HG03565 (cell line): ENCODE data around the gene GPR146.

Source experiments
- ATAC-seq: cut with Tn5 transposase; IDR thresholded peaks from one replicate; pipeline ENCODE4 v1.9.1; 2021; ENCODE audit warnings: mild to moderate bottlenecking, moderate library complexity; ENCODE audit not compliant: unreplicated experiment

The GPR146 gene

GRCh38 chr7:1041551-1042491 lies 2.5 kb upstream of the GPR146 start:
- ATAC-seq = no peak

DNA sequence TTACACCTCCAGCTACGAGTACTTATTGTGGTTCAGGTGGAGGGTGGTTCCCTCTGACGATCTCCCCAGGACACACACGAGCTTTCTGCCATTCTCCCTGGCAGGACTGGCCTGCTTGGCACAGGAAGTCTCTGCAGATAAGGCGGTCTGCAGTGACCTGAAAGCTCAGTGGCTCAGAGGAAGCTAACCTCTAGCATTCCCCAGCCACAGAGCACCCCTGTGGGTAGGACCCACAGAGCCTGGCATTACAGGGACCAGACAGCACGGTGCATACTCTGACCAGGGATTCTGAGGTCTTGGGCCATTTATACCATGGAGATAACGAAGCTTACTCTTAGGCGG lies 1.9 kb upstream of the GPR146 start:
- no peak for ATAC-seq

DNA sequence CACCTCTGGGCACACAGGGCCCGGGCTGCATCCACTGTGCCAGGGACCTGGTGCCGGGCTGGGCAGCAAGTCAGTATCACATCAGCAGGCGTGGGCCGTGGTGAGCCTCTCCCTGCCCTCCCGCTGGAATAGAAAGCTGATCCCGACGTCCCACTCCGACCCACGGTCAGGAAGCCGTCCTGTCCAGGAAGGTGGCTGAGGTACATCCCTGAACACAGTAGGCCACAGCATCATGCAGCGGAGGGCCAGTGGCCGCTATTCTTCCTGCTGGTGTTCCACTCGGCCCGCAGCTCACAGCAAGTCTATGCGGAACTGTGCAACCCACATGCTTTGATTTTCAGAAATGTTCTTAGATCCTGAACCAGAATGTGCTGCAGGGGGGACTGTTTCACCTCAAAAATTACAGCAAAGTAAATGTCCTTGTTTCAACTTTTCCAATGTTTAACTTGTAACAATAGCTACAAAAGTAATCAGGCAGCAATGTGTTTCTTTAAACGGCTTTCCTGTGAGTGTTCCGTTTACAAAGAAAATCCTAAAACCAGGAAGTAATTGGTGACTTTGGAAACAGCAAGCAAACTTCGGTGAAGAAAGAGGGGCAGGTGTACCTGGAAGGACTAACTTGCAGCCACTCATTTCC lies 676 bp upstream of the GPR146 start:
- ATAC-seq = no peak

GRCh38 chr7:1045069-1046063 lies 1.0 kb downstream of the GPR146 start:
- no peak for ATAC-seq

GRCh38 chr7:1046722-1047679 lies 2.7 kb downstream of the GPR146 start:
- ATAC-seq = no peak

- no peak for ATAC-seq
Measured at GRCh38 chr7:1049006-1049741, 4.8 kb downstream of the GPR146 start.

GRCh38 chr7:1049801-1050200 lies 5.5 kb downstream of the GPR146 start:
- no peak for ATAC-seq

GRCh38 chr7:1050254-1050906 lies 6.0 kb downstream of the GPR146 start:
- no peak for ATAC-seq

GRCh38 chr7:1050956-1051690 lies 6.8 kb downstream of the GPR146 start:
- no peak for ATAC-seq

DNA sequence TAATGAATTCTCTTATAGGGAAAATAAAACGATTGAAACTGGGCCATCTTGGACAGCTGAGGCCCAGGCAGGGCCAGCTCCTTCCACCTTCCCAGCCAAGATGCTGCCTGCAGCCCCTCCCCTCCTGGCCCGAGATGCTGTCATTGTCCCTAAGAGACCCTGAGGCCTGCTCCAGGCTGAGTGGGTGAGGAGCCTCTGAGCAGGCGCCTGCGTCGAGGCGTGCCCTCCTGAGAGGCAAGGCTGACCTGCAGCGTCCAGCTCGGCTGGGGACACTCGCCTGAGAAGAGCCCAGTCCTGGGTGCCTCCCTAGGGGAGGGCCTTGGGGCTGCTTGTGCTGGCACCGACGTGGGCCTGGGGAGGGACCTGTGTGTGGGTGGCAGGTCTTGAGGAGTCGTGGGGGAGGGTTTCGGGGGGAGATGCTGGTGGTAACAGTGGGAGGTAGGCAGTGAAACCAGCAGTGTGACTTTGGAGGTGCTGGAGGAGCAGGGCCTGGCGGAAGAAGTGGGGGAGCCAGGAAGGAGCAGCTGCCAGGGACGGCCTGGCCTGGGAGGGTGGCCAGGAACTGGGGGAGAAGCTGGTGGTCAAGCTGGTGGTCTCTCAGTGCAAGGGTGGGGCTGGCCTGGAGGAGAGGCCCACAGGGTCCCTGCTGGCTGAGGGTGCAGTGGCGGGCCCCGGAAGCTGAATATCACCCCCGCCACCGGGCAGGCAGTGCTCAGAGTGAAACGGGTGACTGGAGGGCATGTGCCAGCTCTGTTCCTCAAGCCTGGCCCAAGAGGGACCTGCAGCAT lies 7.9 kb downstream of the GPR146 start:
- no peak for ATAC-seq

DNA sequence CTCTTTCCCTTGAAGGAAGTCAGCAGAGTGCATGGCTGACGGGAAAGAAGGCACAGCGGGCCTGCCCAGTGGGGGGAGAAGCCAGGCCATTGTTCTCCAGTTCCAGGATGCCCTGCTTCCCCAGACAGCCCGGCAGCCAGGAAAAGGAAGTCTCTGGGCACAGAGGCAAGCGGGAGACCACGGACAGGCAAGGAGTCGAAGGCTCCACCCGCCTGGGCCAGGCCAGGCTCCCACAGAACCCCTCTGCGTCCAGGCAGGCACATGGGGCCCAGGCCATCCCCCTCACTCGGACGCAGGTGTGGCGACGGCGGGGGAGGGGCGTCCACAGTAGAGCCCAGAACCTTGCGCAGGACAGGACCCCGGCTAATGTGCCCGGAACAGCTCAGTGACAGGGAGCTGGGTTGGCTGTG lies 8.7 kb downstream of the GPR146 start:
- no peak for ATAC-seq

DNA sequence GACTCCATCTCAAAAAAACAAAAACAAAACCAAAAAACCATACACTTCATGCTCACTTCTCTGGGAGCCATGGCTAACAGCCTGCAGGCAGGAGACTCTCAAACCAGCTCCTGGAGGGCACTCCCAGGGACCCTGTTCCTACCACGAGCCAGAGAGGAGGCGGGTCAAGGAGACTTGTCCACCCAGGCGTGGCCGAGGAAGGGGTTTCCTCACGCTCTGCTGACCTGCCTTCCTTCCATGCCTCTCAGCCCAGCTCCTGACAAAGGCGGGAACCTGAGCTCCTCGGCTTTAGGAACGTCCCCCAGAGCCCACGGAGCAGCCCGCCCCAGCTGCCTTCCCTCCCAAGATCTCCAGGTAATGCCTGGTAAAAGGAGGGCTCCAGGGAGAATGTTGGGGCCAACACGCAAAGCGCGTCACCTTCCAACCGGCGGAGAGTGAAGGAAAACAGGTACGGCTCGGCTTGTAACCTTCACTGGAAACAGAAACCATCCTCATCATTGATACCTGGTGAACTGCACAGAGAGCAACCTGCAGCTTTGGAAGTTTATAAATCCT lies 9.5 kb downstream of the GPR146 start:
- no peak for ATAC-seq

DNA sequence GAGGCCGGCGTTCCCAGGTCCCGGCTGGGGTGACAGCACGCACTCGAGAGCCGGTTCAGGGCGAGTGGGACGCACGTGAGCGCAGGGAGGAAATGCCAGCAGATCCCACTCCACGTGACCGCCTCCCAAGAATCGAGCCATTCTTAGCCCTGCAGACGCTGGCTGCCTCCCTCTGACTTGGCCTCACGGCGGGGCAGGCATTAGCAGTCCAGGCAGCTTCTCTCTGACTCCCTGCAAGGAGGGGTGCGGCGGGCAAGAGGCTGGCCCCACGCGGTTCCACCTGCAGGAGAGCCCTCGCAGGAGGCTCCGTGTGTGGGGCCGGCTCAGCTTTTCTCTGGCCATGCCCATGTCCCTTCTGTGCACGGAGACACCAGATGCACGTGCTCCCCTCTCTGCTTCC lies 10.1 kb downstream of the GPR146 start:
- ATAC-seq = no peak

- no peak for ATAC-seq
Measured at GRCh38 chr7:1054861-1055450, 10.6 kb downstream of the GPR146 start.

GRCh38 chr7:1055491-1055955 lies 11.2 kb downstream of the GPR146 start:
- no peak for ATAC-seq

- ATAC-seq = no peak
Measured at GRCh38 chr7:1055956-1056784, 11.8 kb downstream of the GPR146 start.
